SK-N-MC (cell line): ENCODE data around the gene MC1R.

ENCODE experiments used
- EZH2 ChIP-seq: fragments of 200-600 bp; sonication (generic); IDR thresholded peaks from one replicate; pipeline ENCODE4 v1.6.1; 2017; ENCODE audit warnings: antibody characterized with exemption
- POLR2AphosphoS5 ChIP-seq: IDR thresholded peaks from 2 replicates; pipeline ENCODE4 v1.6.1; 2012; ENCODE audit warnings: mild to moderate bottlenecking, low read depth, low read length, borderline replicate concordance

DNA sequence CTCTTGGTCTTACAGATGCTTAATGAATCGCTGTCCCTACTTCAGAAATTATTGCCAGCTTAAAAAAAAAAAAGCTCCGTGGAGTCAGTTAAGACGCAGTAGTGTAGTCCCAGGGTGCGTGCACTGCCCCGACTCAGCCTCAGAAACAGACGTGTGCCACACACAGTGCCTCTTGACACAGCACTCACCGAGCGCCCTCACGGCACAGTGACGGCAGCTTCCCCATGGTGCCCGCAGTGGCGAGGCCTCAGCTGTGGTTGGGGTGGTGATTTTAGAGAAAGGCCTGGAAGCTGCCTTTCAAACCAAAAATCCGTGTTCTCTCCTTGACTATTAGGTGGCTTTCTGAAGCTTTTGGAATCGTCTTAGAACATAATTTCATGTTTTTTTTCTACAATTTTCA lies 31.4 kb upstream of the MC1R start:
- TF ChIP-seq EZH2 (no peak), POLR2AphosphoS5 (no peak)
